Naive B cell (primary cell): ENCODE data around the gene MEF2D. TPM values are rescaled to one million over a fixed set of nuclear protein-coding genes. Genes with fewer than 3 reads are reported as not detected.
A peak's percentile ranks its signal among the peaks of the same experiment; 100 is the strongest.

Experiments
- ATAC-seq, 2 donors: fragments of 150-1000 bp; cut with Tn5 transposase; 2 replicates each; pipeline ENCODE4 v1.10.0; 2021; ENCODE audit warnings: low read depth in 2 of 2, mild to moderate bottlenecking in 2 of 2, moderate library complexity in 2 of 2
- DNase-seq: peaks from one replicate; pipeline ENCODE4 v3.0.0; 2022
- H3K27ac Mint-ChIP-seq, 6 donors: one replicate each; pipeline ENCODE4 v1.8.0; 2020 to 2022; ENCODE audit warnings: mild to moderate bottlenecking in 6 of 6, mixed read lengths in 6 of 6, moderate library complexity in 5 of 6, inconsistent platforms in 2 of 6
- H3K27me3 Mint-ChIP-seq, 3 donors: one replicate each; pipeline ENCODE4 v1.8.0; 2021 to 2022; ENCODE audit warnings: mixed read lengths in 3 of 3, mild to moderate bottlenecking in 1 of 3
- H3K36me3 Mint-ChIP-seq, 2 donors: one replicate each; pipeline ENCODE4 v1.8.0; 2020 to 2022; ENCODE audit warnings: mixed read lengths in 2 of 2, inconsistent platforms in 1 of 2, mild to moderate bottlenecking in 1 of 2
- H3K4me1 Mint-ChIP-seq, 3 donors: one replicate each; pipeline ENCODE4 v1.8.0; 2020 to 2022; ENCODE audit warnings: mixed read lengths in 3 of 3, inconsistent platforms in 1 of 3, mild to moderate bottlenecking in 1 of 3, moderate library complexity in 1 of 3
- H3K4me3 Mint-ChIP-seq, 8 donors: one replicate each; pipeline ENCODE4 v1.8.0; 2020 to 2022; ENCODE audit warnings: mild to moderate bottlenecking in 8 of 8, mixed read lengths in 8 of 8, moderate library complexity in 8 of 8, inconsistent platforms in 2 of 8
- H3K9me3 Mint-ChIP-seq, 7 donors: one replicate each; pipeline ENCODE4 v1.8.0; 2020 to 2022; ENCODE audit warnings: mixed read lengths in 7 of 7, mild to moderate bottlenecking in 5 of 7, inconsistent platforms in 2 of 7, moderate library complexity in 1 of 7
- polyA plus RNA-seq, 6 donors: library from polyadenylated mRNA; unstranded; fragments of 300-500 nt; fragmentation: Illumina TruSeq; gene quantifications; one replicate each; pipeline ENCODE4 v1.2.3, GENCODE V29; 2021; ENCODE audit warnings: low read depth in 6 of 6

The MEF2D gene
- polyA plus RNA-seq, 6 donors from 2014 or later: 6.9 to 15.8 (median 9.1) TPM

- Mint-ChIP-seq H3K27me3 (no peaks in the 10 kb centered on the region), H3K9me3 (no peaks in the 10 kb centered on the region), H3K27ac (peak overlapping the region; percentile 98 to 100 (median 100)), H3K4me3 (peak overlapping the region; percentile 59 to 86 (median 74)), H3K4me1 (peaks cover 44 to 66% (median 48%) of the 10 kb centered on the region in 3 donors), H3K36me3 (no peaks in the 10 kb centered on the region)
- DNase-seq (no peak), ATAC-seq (no peak)
Observed at GRCh38 chr1:156502894-156503697, 2.5 kb upstream of the MEF2D start.

- Mint-ChIP-seq H3K27me3 (no peaks in the 10 kb centered on the region), H3K9me3 (no peaks in the 10 kb centered on the region), H3K27ac (peak overlapping the region; percentile 98 to 100 (median 100)), H3K36me3 (no peaks in the 10 kb centered on the region), H3K4me3 (peak overlapping the region in 7 of 8 donors; percentile 77 to 91 (median 85)), H3K4me1 (peaks cover 51 to 67% (median 55%) of the 10 kb centered on the region in 3 donors)
- no peak for DNase-seq
- no peak for ATAC-seq
Observed at GRCh38 chr1:156502391-156502893, 1.9 kb upstream of the MEF2D start.

- ATAC-seq: peak; percentile 61 to 62
- H3K4me3 Mint-ChIP-seq: peak overlapping the region; percentile 79 to 97 (median 92)
- peak; percentile 93 for DNase-seq
- H3K9me3 Mint-ChIP-seq: no peaks in the 10 kb centered on the region
- H3K27me3 Mint-ChIP-seq: no peaks in the 10 kb centered on the region
- peak overlapping the region; percentile 99 to 100 (median 100) for H3K27ac Mint-ChIP-seq
- no peaks in the 10 kb centered on the region for H3K36me3 Mint-ChIP-seq
- peaks cover 65 to 79% (median 70%) of the 10 kb centered on the region in 3 donors for H3K4me1 Mint-ChIP-seq
Observed at GRCh38 chr1:156500793-156501506, 375 bp upstream of the MEF2D start.

- DNase-seq (peak; percentile 65), ATAC-seq (peak; percentile 17 to 26)
- Mint-ChIP-seq H3K9me3 (no peaks in the 10 kb centered on the region), H3K27me3 (no peaks in the 10 kb centered on the region), H3K27ac (peak overlapping the region; percentile 93 to 99 (median 96)), H3K4me1 (peaks cover 67 to 79% (median 71%) of the 10 kb centered on the region in 3 donors), H3K36me3 (no peaks in the 10 kb centered on the region), H3K4me3 (peak overlapping the region; percentile 79 to 97 (median 92))
Observed at GRCh38 chr1:156499842-156500542, 583 bp downstream of the MEF2D start.

GRCh38 chr1:156499194-156499841, 1.3 kb downstream of the MEF2D start:
- no peak for DNase-seq
- H3K27me3 Mint-ChIP-seq: no peaks in the 10 kb centered on the region
- peaks cover 69 to 80% (median 71%) of the 10 kb centered on the region in 3 donors for H3K4me1 Mint-ChIP-seq
- peak overlapping the region; percentile 79 to 97 (median 92) for H3K4me3 Mint-ChIP-seq
- ATAC-seq: no peak
- no peaks in the 10 kb centered on the region for H3K36me3 Mint-ChIP-seq
- H3K27ac Mint-ChIP-seq: peak overlapping the region; percentile 89 to 99 (median 95)
- H3K9me3 Mint-ChIP-seq: no peaks in the 10 kb centered on the region

GRCh38 chr1:156498432-156499193, 2.0 kb downstream of the MEF2D start:
- Mint-ChIP-seq H3K36me3 (no peaks in the 10 kb centered on the region), H3K27me3 (no peaks in the 10 kb centered on the region), H3K4me1 (peaks cover 69 to 80% (median 71%) of the 10 kb centered on the region in 3 donors), H3K9me3 (no peaks in the 10 kb centered on the region), H3K27ac (peak overlapping the region; percentile 57 to 99 (median 94)), H3K4me3 (peak overlapping the region; percentile 79 to 97 (median 92))
- no peak for ATAC-seq
- no peak for DNase-seq

- peaks cover 67 to 80% (median 71%) of the 10 kb centered on the region in 3 donors for H3K4me1 Mint-ChIP-seq
- H3K36me3 Mint-ChIP-seq: no peaks in the 10 kb centered on the region
- H3K4me3 Mint-ChIP-seq: peak overlapping the region; percentile 79 to 97 (median 91)
- no peak for DNase-seq
- no peaks in the 10 kb centered on the region for H3K9me3 Mint-ChIP-seq
- peak overlapping the region; percentile 57 to 99 (median 88) for H3K27ac Mint-ChIP-seq
- no peak for ATAC-seq
- H3K27me3 Mint-ChIP-seq: no peaks in the 10 kb centered on the region
Observed at GRCh38 chr1:156497743-156498431, 2.7 kb downstream of the MEF2D start.

- no peak for DNase-seq
- H3K4me3 Mint-ChIP-seq: peak overlapping the region; percentile 76 to 97 (median 91)
Observed at GRCh38 chr1:156497078-156497742, 3.4 kb downstream of the MEF2D start.

GRCh38 chr1:156496211-156496761, 4.3 kb downstream of the MEF2D start:
- ATAC-seq: no peak
- peak overlapping the region; percentile 61 to 97 (median 88) for H3K4me3 Mint-ChIP-seq
- peak overlapping the region; percentile 88 to 99 (median 94) for H3K27ac Mint-ChIP-seq
- no peak for DNase-seq
- H3K27me3 Mint-ChIP-seq: no peaks in the 10 kb centered on the region
- H3K4me1 Mint-ChIP-seq: peaks cover 74 to 81% (median 80%) of the 10 kb centered on the region in 3 donors
- no peaks in the 10 kb centered on the region for H3K36me3 Mint-ChIP-seq
- H3K9me3 Mint-ChIP-seq: no peaks in the 10 kb centered on the region

More at GRCh38 chr1:156497078-156497742, 3.4 kb downstream of the MEF2D start:
- no peak for ATAC-seq
- Mint-ChIP-seq H3K9me3 (no peaks in the 10 kb centered on the region), H3K27me3 (no peaks in the 10 kb centered on the region), H3K36me3 (no peaks in the 10 kb centered on the region), H3K4me1 (peaks cover 69 to 80% (median 72%) of the 10 kb centered on the region in 3 donors), H3K27ac (peak overlapping the region; percentile 53 to 99 (median 82))

- ATAC-seq: no peak
- Mint-ChIP-seq H3K4me3 (peak overlapping the region; percentile 48 to 97 (median 82)), H3K27me3 (no peaks in the 10 kb centered on the region), H3K36me3 (no peaks in the 10 kb centered on the region), H3K27ac (peak overlapping the region; percentile 44 to 99 (median 91)), H3K4me1 (peaks cover 81 to 88% (median 87%) of the 10 kb centered on the region in 3 donors), H3K9me3 (no peaks in the 10 kb centered on the region)
- DNase-seq: no peak
Observed at GRCh38 chr1:156495401-156496140, 5.0 kb downstream of the MEF2D start.
